Activated T-cell treated with anti-CD3 and anti-CD28 coated beads, Interleukin-2, amount 50 U/mL, for 48 hours (primary cell): ENCODE measurements around the gene TAAR9.

Experiments used
- DNase-seq, 2 experiments: peaks; one replicate each; pipeline ENCODE4 v3.0.0-alpha.2; 2020

The TAAR9 gene, protein sequence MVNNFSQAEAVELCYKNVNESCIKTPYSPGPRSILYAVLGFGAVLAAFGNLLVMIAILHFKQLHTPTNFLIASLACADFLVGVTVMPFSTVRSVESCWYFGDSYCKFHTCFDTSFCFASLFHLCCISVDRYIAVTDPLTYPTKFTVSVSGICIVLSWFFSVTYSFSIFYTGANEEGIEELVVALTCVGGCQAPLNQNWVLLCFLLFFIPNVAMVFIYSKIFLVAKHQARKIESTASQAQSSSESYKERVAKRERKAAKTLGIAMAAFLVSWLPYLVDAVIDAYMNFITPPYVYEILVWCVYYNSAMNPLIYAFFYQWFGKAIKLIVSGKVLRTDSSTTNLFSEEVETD

GRCh38 chr6:132537977-132538376, at the start of gene TAAR9:
Gene TAAR9, plus strand, starts transcription at chr6:132538277. Its CDS starts 13 bp downstream, at chr6:132538290.
- DNase-seq: no peak

GRCh38 chr6:132489376-132489775, 48.7 kb upstream of the TAAR9 start:
- no peak for DNase-seq

DNA sequence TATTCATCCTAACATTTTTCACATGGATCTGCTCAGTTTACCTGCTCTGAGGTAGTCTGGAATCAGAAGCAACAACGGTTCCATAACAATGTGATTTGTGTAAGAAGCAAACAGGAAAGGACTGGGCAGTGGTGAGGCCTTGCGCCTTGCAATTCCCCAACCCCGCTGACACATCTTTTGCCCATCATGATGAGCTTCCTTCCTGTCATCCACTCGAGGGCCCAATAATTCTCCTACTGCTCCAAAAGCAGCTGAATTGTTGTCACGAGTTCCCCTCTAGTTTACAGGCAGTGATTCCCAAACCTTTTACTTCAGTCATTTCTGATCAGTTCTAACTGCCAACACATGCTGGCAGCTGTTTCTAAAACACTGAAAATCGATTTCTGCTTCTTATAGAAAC, 48.1 kb upstream of the TAAR9 start:
- no peak for DNase-seq

GRCh38 chr6:132490478-132491204, 47.4 kb upstream of the TAAR9 start:
- no peak for DNase-seq

- DNase-seq: peak in 1 of 2 experiments; percentile 21
These were observed 46.8 kb upstream of the TAAR9 start for GRCh38 chr6:132491303-132491702.

GRCh38 chr6:132491881-132492280, 46.2 kb upstream of the TAAR9 start:
- no peak for DNase-seq

GRCh38 chr6:132494954-132495353, 43.1 kb upstream of the TAAR9 start:
- DNase-seq: no peak

DNA sequence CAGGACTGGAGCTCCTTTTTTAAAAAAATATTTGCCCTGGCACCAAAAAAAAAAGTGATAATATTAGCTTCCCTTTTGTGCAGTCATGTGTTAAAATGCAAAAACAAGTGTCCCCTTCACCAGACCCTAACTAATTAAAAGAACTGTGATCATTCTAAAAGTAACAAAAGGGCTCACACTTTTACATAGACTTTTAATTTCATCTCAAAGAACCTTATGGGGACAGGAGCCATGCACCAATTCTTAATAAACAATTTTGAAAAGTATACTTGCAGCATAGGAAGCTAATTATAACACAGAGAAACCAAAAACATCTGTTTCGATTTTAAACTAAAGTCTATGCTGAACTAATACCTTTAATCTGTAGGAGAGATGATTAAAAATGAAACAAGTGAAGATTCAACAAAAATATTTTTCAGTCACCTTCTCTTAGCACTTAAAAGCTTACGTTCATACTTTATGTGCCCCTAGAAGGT, 42.4 kb upstream of the TAAR9 start:
- DNase-seq: no peak

- DNase-seq: no peak
These were observed 41.4 kb upstream of the TAAR9 start for GRCh38 chr6:132496519-132497180.

DNA sequence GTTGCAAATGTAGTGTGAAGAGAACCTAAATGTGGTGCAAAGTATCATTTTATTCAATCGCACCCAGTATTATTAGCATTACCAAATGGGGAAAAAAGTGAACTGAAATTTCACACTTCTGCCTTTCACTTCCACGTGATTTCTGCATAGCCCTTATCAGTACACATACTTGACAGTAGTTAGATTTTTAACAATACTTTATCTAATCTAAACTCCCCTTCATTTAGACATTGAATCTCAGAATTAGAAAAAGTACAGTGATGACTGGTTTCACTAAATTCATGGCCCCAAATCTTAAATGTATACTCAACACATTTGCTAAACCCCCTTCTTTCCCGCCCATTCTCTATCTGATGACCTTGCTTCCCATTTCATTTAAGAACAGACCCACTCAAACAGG, 39.4 kb upstream of the TAAR9 start:
- no peak for DNase-seq

- DNase-seq: no peak
These were observed 38.3 kb upstream of the TAAR9 start for GRCh38 chr6:132499757-132500156.

- no peak for DNase-seq
These were observed 33.3 kb upstream of the TAAR9 start for GRCh38 chr6:132504757-132505156.

DNA sequence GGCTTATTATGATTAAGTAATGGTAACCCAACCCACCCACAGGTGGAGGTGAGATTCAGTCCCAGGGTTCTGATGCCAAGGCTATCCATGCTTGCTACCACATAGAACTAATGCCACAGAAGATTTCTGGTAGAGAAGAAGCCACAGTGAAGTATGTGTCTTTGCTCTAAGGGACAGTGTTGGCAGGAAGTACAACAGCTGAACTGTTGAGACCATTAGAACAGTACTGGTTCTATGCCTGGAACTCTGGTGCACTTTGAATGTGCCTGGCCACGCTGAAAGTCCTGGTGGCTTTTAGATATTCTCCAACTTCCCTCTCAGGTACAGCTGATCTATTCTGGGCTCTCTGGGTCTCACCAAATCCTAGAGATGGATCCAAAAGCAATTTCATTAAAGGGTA, 32.9 kb upstream of the TAAR9 start:
- DNase-seq: no peak

DNA sequence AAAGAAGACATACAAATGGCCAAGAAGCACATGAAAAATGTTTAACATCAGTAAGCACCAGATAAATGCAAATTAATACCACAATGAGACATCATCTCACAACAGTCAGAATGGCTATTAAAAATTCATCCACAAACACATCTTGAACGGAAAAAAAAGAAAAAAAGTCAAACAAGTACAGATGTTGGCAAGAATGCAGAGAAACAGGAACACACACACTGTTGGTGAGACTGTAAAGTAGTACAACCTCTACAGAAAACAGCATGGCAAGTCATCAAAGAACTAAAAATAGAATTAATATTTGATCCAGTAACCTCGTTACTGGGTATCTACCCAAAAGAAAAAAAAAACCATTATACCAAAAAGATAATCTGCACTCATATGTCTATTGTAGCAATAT, 31.6 kb upstream of the TAAR9 start:
- no peak for DNase-seq

DNA sequence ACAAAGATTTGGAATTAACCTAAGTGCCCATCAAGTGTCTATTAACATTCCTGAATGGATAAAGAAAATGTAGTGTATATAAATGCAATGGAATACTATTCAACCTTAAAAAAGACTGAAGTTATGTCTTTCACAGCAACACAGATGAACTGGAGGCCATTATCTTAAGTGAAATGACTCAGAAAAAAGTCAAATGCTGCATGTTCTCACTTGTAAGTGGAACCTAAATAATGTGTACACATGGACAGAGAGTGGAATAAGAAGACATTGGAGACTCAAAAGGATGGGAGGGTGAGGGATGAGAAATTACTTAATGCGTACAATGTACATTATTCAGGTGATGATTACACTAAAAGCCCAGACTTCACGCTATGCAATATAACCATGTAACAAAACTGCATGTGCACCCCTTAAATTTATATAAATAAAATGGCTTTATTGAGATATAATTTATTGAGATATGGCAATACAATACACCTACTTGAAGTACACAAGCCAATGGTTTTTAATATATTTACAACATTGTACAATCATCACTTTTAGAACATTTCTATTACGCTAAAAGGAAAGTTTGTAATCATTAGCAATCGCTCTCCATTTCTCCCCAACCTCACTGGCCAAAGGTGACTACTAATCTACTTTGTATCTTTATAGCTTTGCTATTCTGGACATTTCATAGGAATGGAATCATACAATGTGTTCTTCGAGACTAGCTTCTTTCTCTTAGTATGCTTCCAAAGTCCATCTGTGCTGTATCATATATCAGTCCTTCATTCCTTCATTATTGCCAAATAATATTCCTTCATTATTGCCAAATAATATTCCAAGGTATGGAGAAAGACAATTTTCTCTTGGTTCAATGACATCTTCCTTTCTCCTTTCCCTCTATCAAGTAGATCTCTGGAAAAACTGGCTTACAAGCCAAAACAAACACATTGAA, 30.9 kb upstream of the TAAR9 start:
- DNase-seq: no peak

- DNase-seq: no peak
These were observed 26.8 kb upstream of the TAAR9 start for GRCh38 chr6:132511210-132511830.

DNA sequence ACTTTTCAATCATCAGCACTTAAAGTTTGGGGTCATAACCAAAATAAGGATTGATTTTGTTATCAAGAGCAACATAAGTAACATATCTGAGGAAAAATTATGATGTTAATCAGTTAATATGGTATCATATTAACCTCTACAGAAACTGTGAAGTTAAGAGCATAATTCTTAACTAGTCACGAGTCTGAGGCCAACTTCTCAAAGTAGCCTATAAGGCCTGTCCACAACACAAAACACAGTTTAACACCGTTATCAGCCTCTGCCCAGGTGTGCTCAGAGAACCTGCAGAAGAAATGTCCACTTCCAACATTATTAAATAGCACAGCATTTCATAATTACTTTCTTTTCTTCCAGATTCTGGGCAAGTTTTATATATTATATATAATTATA, 26.3 kb upstream of the TAAR9 start:
- no peak for DNase-seq

DNA sequence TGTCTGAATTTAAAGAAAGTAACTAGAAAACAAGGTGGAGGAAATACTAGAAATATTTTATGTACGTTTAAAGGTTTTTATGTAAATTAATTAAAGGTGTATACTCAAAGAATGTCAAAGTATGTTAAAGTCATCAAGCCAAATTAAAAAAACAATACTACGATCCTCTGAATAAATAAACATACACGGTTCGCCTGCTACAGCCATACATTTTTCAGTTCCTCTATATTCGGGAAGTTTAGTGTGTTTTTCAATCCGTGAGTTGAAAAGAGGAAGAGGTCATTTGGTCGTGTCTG, 25.8 kb upstream of the TAAR9 start:
- DNase-seq: no peak

DNA sequence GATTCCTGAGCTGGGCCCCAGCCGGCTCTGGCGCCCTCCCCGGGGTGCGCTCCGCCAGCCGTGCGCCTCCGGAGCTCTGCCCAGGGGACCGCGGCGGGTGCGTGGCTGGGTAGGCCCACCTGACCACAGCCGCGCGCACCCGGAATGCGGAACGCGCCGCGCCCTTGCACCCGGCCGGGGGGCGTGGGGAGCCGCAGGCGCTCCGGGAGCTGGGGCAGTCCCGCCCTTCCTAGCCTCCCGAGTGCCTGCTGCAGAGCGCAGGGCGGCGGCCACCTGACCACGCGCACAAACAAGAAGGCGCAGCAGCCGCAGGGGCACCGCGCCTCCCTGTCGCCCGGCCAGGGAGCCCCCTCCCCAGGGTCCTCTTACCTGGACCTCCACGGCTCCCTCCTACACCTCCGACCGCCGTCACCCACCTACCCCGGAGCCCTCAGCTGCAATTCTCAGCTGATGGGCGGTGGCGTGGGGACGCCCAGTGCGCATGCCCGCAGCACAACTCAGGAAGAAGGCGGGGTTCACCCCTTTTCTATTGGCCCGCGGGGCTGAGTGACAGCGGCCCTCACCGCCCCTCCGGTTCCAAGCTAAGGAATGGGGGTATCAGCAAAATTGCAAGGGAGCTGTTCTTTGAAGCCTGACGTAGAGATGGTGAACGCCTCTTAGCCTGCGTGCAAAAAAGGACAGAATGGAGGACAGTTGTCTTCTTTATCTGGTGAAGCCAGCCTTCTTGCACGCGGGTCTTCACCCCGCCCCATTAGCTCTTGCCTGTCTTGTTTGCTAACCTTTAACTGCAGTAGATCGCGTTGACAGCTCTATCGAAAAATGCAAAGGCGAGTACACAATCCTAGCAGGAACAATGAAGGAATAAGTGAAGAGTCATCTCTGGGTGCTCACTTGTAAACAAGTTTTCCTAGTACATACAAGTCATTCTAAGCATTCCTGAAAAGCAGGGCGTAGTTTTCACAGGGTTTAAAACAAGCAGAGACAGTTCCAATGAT, 25.1 kb upstream of the TAAR9 start, which contains the start of gene STX7:
Gene STX7, minus strand, starts transcription at position 479 of the 995 bp plus-strand sequence. CDS start 9,586 bp downstream, outside the sequence.
- DNase-seq: peak; percentile 91 to 92

DNA sequence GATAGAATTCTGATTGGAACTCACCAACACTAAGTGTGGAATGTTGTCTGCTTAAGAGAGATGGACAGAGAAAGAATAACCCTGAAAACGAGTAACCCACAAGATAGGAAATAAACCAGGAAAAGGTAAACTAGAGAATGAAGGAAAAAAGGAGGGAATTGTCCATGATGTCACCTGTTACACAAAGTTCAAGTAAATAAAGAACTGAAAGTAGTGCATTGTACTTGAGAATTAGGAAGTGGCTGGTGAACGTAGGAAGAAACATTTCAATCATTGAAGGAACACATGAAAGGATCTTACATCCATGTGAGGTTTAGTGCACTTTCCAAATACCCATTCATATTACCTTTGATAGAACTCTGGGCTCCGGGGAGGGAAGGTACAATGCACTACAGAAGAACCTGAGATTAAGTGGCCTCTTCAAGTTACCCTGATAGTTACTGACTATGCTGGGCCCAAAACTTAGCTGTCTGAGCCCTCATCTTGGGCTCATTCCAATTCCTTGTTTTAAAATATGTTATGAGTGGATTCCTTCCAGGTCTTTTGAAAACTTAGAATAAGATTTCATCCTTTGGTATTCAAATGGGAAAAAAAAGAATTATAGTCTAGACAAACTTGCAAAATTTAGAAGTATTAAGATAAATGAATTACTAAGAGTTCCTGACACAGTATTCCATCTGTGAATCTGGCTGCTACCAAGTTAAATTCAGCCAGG, 24.1 kb upstream of the TAAR9 start:
- DNase-seq: no peak
